Lower leg skin (tissue), 4 donors: ENCODE data around the gene HSP90B1. TPM values are rescaled to one million over a fixed set of nuclear protein-coding genes. Genes with fewer than 3 reads are reported as not detected.

Source experiments
- DNase-seq, 2 donors: peaks; one replicate each; pipeline ENCODE4 v3.0.0-alpha.2; 2019; ENCODE audit warnings: low spot score in 2 of 2
- H3K4me3 ChIP-seq: fragments of 200-600 bp; sonication (generic); 2 replicates; pipeline ENCODE4 v1.5.1; 2017; ENCODE audit warnings: mild to moderate bottlenecking, low read depth; ENCODE audit not compliant: poor library complexity, severe bottlenecking
- CTCF ChIP-seq, 3 donors: fragments of 450-650 bp; IDR thresholded peaks; one replicate each; pipeline ENCODE4 v1.5.1; 2016; ENCODE audit warnings: antibody characterized with exemption in 3 of 3, mild to moderate bottlenecking in 3 of 3, moderate library complexity in 2 of 3
- POLR2A ChIP-seq, 2 donors: fragments of 450-650 bp; IDR thresholded peaks; one replicate each; pipeline ENCODE4 v1.6.1; 2016 to 2017; ENCODE audit warnings: antibody characterized with exemption in 2 of 2, mild to moderate bottlenecking in 1 of 2, moderate library complexity in 1 of 2
- WGBS, 2 donors: methylation state at CpG; one replicate each; pipeline ENCODE4 v1.1.5; 2018; 5-methylcytosine and 5-hydroxymethylcytosine counted together
- intact Hi-C: fragments of 100-400 bp; cut with DNase I; formaldehyde crosslinking; loops from one replicate; pipeline ENCODE4 v1.15.0; 2023; ENCODE audit warnings: low total_unique reads
- total RNA-seq, 4 donors: library from RNA; depleted of rRNA; stranded (reverse); fragments of >200 nt; gene quantifications; one replicate each; pipeline ENCODE4 v1.1.0, GENCODE V29; 2016

The HSP90B1 gene
- total RNA-seq, 4 donors from 2014 or later = 98.4 to 168 (median 135) TPM

- no peak for DNase-seq
- WGBS, 2 donors = 36 to 79% methylated on average over 4 of the region's 4 CpGs
- TF ChIP-seq CTCF (IDR thresholded peaks at IDR 0.05) = no peak
- no peak for TF ChIP-seq POLR2A (IDR thresholded peaks at IDR 0.05)
- intact Hi-C loops = no loop called here
- H3K4me3 ChIP-seq = no peak overlapping the region
These were observed 43.9 kb upstream of the HSP90B1 start for GRCh38 chr12:103886195-103886797.

- H3K4me3 ChIP-seq = no peak overlapping the region
- WGBS, 2 donors = 73 to 77% methylated on average over 1 of the region's 1 CpG
- intact Hi-C loops = no loop called here
- no peak for DNase-seq
- TF ChIP-seq POLR2A (IDR thresholded peaks at IDR 0.05) = no peak
- TF ChIP-seq CTCF (IDR thresholded peaks at IDR 0.05) = no peak
These were observed 42.5 kb upstream of the HSP90B1 start for GRCh38 chr12:103887738-103888137.

- 46 to 83% methylated on average over 3 of the region's 3 CpGs for WGBS, 2 donors
- H3K4me3 ChIP-seq = no peak overlapping the region
- TF ChIP-seq POLR2A (IDR thresholded peaks at IDR 0.05) (no peak), CTCF (IDR thresholded peaks at IDR 0.05) (no peak)
- intact Hi-C loops = no loop called here
- DNase-seq = no peak
These were observed 32.9 kb upstream of the HSP90B1 start for GRCh38 chr12:103897316-103897715.

- DNase-seq = no peak
- 64 to 80% methylated on average over 7 of the region's 7 CpGs for WGBS, 2 donors
- no peak for TF ChIP-seq CTCF (IDR thresholded peaks at IDR 0.05)
- no peak for TF ChIP-seq POLR2A (IDR thresholded peaks at IDR 0.05)
- no peak overlapping the region for H3K4me3 ChIP-seq
- intact Hi-C loops = no loop called here
These were observed 28.6 kb upstream of the HSP90B1 start for GRCh38 chr12:103901518-103902173.

- 82 to 90% methylated on average over 1 of the region's 1 CpG for WGBS, 2 donors
- TF ChIP-seq CTCF (IDR thresholded peaks at IDR 0.05) (no peak), POLR2A (IDR thresholded peaks at IDR 0.05) (no peak)
- H3K4me3 ChIP-seq = no peak overlapping the region
- no peak for DNase-seq
- intact Hi-C loops = no loop called here
These were observed 26.2 kb upstream of the HSP90B1 start for GRCh38 chr12:103903993-103904392.
